ELR (cell line): ENCODE measurements around the gene GDF2.

Source experiments
- DNase-seq: peaks from one replicate; pipeline ENCODE4 v3.0.0-alpha.2; 2015; ENCODE audit warnings: low read depth

GDF2 gene

GRCh38 chr10:47370015-47370767, 47.9 kb downstream of the GDF2 start:
- DNase-seq = no peak

GRCh38 chr10:47370878-47371277, 48.6 kb downstream of the GDF2 start:
- no peak for DNase-seq

- DNase-seq = no peak
Measured at GRCh38 chr10:47371629-47372485, 49.6 kb downstream of the GDF2 start.

- no peak for DNase-seq
Measured at GRCh38 chr10:47372726-47373125, 50.5 kb downstream of the GDF2 start.

GRCh38 chr10:47374611-47375536, 52.6 kb downstream of the GDF2 start:
- DNase-seq = no peak

GRCh38 chr10:47376522-47377220, 54.4 kb downstream of the GDF2 start:
- no peak for DNase-seq
